Measurements from ENCODE around the gene F8.

F8 gene

DNA sequence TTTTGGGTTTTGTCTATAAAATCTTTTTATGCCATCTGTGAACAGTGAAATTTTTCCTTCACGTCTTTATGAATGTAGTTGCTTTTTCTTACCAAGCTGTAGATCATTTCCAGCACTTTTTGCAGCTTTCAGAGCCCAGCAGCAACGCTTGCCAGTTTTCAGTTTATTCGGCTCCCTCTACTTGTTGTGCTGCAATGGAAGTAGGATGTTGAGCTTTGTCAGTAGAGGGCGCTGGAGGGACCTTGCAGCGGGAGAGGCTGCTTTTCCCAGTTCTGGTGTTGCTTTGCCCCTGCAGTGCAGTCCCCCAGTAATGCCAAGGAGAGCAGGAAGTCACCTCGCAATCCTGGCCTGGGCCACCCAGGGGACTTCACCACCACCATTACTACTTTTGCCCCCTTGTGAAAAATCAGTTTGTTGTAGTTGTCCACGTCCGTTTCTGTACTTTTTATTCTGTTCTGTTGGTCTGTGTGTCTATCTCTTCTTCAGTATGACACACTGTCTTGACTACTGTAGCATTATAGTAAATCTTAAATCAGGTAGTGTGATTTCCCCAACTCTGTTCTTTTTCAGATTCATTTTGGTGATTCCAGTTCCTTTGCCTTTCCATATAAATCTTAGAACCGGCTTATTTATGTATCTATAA is 26.6 kb upstream of the F8 start:
- DNase-seq (ENCODE audit: low read depth, low spot score) = no peak
- no peak overlapping the region for H3K9ac ChIP-seq (ENCODE audit: insufficient read length)

DNA sequence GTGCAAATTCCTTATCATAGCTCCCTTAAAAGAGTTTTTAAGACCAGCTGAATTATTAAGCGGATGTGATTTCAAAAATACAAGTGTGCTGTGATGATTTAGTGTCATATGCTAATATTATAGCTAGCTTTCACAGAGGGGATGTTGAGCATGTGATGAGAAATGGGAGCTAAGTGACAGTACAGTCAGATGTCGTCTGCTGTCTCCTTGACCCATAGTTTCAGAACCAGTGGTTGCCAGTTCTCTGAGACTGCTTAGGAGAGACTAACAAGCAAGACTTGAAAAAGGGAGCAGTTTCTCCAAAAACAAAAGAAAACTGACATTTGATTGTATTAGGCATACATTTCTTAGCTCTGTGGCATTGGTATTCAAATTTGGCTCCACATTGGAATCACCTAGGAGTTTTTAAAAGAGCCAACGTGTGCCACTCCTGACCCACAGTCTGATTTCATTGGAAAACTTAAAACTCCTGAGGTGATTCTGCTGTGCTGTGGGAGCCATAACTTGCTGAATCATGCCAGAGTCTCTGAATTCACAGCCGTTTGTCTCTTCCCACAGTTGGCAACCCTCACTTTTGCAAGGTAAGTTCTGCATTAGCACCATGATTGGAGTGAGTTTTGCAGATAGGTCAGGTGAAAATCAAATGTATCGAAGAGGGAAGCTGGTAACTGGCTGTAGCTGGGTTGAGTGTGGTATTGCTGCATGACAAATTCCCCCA is 24.4 kb upstream of the F8 start:
- H3K4me3 ChIP-seq = no peak overlapping the region
- H3K9me3 ChIP-seq (ENCODE audit: low read depth, low read length) = no peaks in the 10 kb centered on the region
- no peak overlapping the region for H3K9ac ChIP-seq (ENCODE audit: insufficient read length)
- TF ChIP-seq EZH2 (IDR thresholded peaks at IDR 0.05) (no peak), FOXP2 (optimal IDR thresholded peaks at IDR 0.05; ENCODE audit: control extremely low read depth, extremely low read length, insufficient read depth) (no peak), POLR2AphosphoS5 (IDR thresholded peaks at IDR 0.05; ENCODE audit: borderline replicate concordance, low read depth, low read length) (no peak)
- H3K27ac ChIP-seq = no peak overlapping the region
- DNase-seq (ENCODE audit: low read depth, low spot score) = no peak
- peaks cover 3% of the 10 kb centered on the region; the same call in 1 of the 2 replicates for H3K36me3 ChIP-seq (ENCODE audit: insufficient read depth, low read length)

More for the DNA sequence above, 26.6 kb upstream of the F8 start:
- H3K27ac ChIP-seq = no peak overlapping the region
- no peaks in the 10 kb centered on the region for H3K9me3 ChIP-seq (ENCODE audit: low read depth, low read length)
- H3K4me3 ChIP-seq = no peak overlapping the region
- peaks cover 5% of the 10 kb centered on the region; the same call in 1 of the 2 replicates for H3K36me3 ChIP-seq (ENCODE audit: insufficient read depth, low read length)
- TF ChIP-seq EZH2 (IDR thresholded peaks at IDR 0.05) (no peak), POLR2AphosphoS5 (IDR thresholded peaks at IDR 0.05; ENCODE audit: borderline replicate concordance, low read depth, low read length) (no peak)

DNA sequence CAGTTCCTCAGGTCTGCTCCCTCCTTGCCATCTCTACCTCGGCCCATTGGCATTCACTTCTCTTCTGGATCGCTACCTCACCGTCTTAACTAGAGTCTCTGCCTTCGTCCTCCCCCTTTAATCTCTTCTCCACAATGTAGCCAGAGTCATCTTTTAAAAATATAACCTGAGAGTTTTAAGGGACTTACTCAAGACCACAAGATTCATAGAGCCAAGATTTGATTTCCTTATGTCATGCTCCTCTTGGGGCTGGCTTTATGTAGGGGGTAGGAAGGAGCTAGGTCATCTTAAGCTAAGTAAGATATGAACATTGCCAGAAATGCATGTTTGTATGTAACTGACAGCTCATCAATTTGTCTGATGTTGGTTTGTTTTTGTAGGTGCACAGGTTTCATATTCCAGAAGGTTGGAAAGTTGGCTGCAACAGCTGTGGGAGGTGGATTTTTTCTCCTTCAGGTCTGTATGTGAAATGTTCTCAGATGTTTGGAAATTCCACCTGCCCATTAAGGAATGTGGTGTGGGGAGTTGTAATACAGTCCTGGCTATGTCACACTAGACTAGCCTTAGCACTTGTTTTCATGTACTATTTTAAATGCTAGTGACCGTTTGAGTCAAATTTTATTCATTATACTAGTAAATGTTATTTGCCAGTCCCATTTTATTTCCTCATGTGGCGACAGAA is 23.7 kb upstream of the F8 start:
- Histone ChIP-seq H3K27ac (no peak overlapping the region), H3K36me3 (ENCODE audit: insufficient read depth, low read length) (no peaks in the 10 kb centered on the region), H3K4me3 (no peak overlapping the region), H3K9ac (ENCODE audit: insufficient read length) (no peak overlapping the region), H3K9me3 (ENCODE audit: low read depth, low read length) (no peaks in the 10 kb centered on the region)
- DNase-seq (ENCODE audit: low read depth, low spot score) = no peak
- no peak for TF ChIP-seq EZH2 (IDR thresholded peaks at IDR 0.05)
- no peak for TF ChIP-seq FOXP2 (optimal IDR thresholded peaks at IDR 0.05; ENCODE audit: control extremely low read depth, extremely low read length, insufficient read depth)
- no peak for TF ChIP-seq POLR2AphosphoS5 (IDR thresholded peaks at IDR 0.05; ENCODE audit: borderline replicate concordance, low read depth, low read length)

DNA sequence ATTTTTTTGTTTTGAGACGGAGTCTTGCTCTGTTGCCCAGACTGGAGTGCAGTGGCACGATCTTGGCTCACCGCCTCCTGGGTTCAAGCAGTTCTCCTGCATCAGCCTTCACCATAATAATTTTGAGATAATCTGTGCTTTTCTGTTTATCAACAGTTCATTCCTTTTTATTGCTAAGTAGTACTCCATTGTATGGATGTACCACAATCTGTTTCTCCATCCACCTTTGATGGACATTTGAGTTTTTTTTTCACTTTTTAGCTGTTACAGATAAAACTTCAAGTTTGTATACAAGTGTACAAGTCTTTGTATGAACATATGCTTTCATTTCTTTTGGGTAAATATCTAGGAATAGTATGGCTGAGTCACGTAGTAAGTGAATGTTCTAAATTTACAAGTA is 13.2 kb upstream of the F8 start:
- no peak overlapping the region for H3K27ac ChIP-seq
- peaks cover 45% of the 10 kb centered on the region for H3K36me3 ChIP-seq (ENCODE audit: insufficient read depth, low read length)
- TF ChIP-seq FOXP2 (optimal IDR thresholded peaks at IDR 0.05; ENCODE audit: control extremely low read depth, extremely low read length, insufficient read depth) (no peak), EZH2 (IDR thresholded peaks at IDR 0.05) (no peak), POLR2AphosphoS5 (IDR thresholded peaks at IDR 0.05; ENCODE audit: borderline replicate concordance, low read depth, low read length) (no peak)
- H3K9me3 ChIP-seq (ENCODE audit: low read depth, low read length) = no peaks in the 10 kb centered on the region; the same call in 1 of the 2 replicates
- DNase-seq (ENCODE audit: low read depth, low spot score) = no peak
- H3K4me3 ChIP-seq = no peak overlapping the region
- H3K9ac ChIP-seq (ENCODE audit: insufficient read length) = no peak overlapping the region

DNA sequence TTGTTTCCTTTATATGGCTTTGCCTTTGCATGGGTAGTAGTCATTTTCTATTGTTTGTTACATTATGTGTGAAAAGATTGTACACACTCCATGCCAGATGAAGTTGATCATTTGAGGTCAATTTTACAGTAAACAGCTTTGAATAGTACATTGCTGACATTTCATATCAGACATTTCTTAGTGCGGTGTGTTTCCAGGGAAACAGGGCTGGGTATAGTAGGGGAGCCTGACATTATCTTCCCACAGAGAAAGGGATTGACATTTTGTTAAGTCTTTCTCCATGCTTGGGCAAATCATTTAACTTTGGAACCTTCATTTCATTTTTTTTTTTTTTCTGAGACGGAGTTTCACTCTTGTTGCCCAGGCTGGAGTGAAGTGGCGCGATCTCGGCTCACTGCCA is 9.1 kb upstream of the F8 start:
- H3K9ac ChIP-seq (ENCODE audit: insufficient read length) = no peak overlapping the region
- no peak for DNase-seq (ENCODE audit: low read depth, low spot score)
- peaks cover 32% of the 10 kb centered on the region for H3K36me3 ChIP-seq (ENCODE audit: insufficient read depth, low read length)
- TF ChIP-seq POLR2AphosphoS5 (IDR thresholded peaks at IDR 0.05; ENCODE audit: borderline replicate concordance, low read depth, low read length) = no peak
- no peak for TF ChIP-seq FOXP2 (optimal IDR thresholded peaks at IDR 0.05; ENCODE audit: control extremely low read depth, extremely low read length, insufficient read depth)
- TF ChIP-seq EZH2 (IDR thresholded peaks at IDR 0.05) = no peak
- no peak overlapping the region for H3K4me3 ChIP-seq
- H3K9me3 ChIP-seq (ENCODE audit: low read depth, low read length) = no peaks in the 10 kb centered on the region
- H3K27ac ChIP-seq = no peak overlapping the region

DNA sequence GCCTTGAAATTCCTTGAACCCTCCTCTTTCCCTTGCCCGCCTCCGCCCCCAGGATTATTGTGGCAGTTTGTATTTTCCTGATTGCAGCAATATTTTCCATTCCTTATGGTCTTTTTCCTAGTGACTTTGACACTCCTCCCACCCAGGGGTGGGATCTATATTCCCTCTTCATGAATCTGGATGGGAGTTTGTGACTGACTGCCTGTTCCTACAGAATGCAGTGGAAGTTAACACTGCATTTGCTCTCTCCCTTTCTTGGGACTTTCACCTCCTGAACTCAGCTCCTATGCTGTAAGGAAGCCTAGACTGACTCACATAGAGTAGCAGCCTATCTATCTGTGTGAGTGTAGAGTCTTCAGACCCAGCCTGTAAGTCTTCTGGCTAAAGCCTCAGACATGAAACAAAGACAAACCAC is 6.4 kb upstream of the F8 start:
- no peak overlapping the region for H3K9ac ChIP-seq (ENCODE audit: insufficient read length)
- 0 out of 2 replicates have a peak overlapping the region, but pooled peaks have one; percentile 19 for H3K27ac ChIP-seq
- peaks cover 7% of the 10 kb centered on the region for H3K36me3 ChIP-seq (ENCODE audit: insufficient read depth, low read length)
- peak overlapping the region; percentile 40; the same call in 1 of the 2 replicates for H3K4me3 ChIP-seq
- TF ChIP-seq POLR2AphosphoS5 (IDR thresholded peaks at IDR 0.05; ENCODE audit: borderline replicate concordance, low read depth, low read length) (no peak), EZH2 (IDR thresholded peaks at IDR 0.05) (no peak)
- no peaks in the 10 kb centered on the region for H3K9me3 ChIP-seq (ENCODE audit: low read depth, low read length)
- DNase-seq (ENCODE audit: low read depth, low spot score) = no peak

DNA sequence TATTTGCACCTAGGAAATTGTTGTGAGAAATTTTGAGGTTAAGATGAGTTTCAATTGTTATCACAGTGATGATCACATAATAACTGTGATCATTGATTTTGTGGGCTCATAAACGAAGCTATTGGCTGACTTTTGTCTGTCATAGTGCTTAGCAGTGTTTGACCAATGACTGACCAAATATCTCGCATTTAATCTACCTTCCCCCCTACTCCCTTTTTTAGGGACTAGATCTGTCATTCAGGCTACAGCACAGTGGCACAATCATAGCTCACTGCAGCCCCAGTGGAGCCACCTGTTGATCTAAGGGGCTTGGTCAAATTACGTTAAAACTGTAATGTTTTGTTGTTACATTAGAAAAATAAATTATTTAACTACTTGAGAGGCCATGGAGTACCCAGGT is 5.6 kb upstream of the F8 start:
- no peak for TF ChIP-seq POLR2AphosphoS5 (IDR thresholded peaks at IDR 0.05; ENCODE audit: borderline replicate concordance, low read depth, low read length)
- no peak for TF ChIP-seq FOXP2 (optimal IDR thresholded peaks at IDR 0.05; ENCODE audit: control extremely low read depth, extremely low read length, insufficient read depth)
- no peak for TF ChIP-seq EZH2 (IDR thresholded peaks at IDR 0.05)
- Histone ChIP-seq H3K36me3 (ENCODE audit: insufficient read depth, low read length) (no peaks in the 10 kb centered on the region), H3K27ac (peak overlapping the region; percentile 98), H3K9me3 (ENCODE audit: low read depth, low read length) (no peaks in the 10 kb centered on the region), H3K4me3 (peak overlapping the region; percentile 93), H3K9ac (ENCODE audit: insufficient read length) (peak overlapping the region; percentile 95)
- no peak for DNase-seq (ENCODE audit: low read depth, low spot score)

DNA sequence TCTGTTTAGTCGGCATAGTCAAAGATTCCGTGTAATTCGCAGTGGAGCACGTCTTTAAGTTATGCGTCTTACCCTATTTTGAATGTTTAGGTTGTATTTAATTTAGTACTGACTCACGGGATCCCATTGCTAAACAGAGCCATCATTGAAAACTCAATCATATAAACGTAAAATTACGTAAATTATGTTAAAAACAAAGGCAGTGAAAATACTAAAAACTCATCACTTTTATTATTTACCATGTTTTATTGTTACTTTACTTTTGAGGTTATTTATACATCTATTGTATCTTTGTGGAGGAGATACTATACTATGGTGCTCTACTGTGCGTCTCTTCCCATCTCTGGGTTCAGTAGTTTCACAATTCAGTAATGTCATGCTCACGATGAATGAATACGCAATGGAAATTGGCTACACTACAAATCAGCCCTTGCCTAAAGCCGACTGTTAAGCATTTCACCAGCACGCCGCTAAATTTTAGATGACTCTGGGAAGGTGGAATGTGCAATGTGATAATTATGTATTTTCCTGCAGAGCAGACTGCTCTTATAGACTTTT is 5.1 kb upstream of the F8 start:
- Histone ChIP-seq H3K9me3 (ENCODE audit: low read depth, low read length) (no peaks in the 10 kb centered on the region), H3K9ac (ENCODE audit: insufficient read length) (peak overlapping the region; percentile 95), H3K4me3 (peak overlapping the region; percentile 93), H3K27ac (peak overlapping the region; percentile 98), H3K36me3 (ENCODE audit: insufficient read depth, low read length) (no peaks in the 10 kb centered on the region)
- DNase-seq (ENCODE audit: low read depth, low spot score) = peak; percentile 22
- TF ChIP-seq FOXP2 (optimal IDR thresholded peaks at IDR 0.05; ENCODE audit: control extremely low read depth, extremely low read length, insufficient read depth) (no peak), EZH2 (IDR thresholded peaks at IDR 0.05) (no peak), POLR2AphosphoS5 (IDR thresholded peaks at IDR 0.05; ENCODE audit: borderline replicate concordance, low read depth, low read length) (no peak)

All from SK-N-MC (cell line).